HG02642 (cell line): ENCODE measurements around the gene LHFPL3.

Source experiments
- ATAC-seq: cut with Tn5 transposase; IDR thresholded peaks from one replicate; pipeline ENCODE4 v1.9.1; 2021; ENCODE audit warnings: mild to moderate bottlenecking; ENCODE audit not compliant: unreplicated experiment, poor library complexity

Gene LHFPL3

DNA sequence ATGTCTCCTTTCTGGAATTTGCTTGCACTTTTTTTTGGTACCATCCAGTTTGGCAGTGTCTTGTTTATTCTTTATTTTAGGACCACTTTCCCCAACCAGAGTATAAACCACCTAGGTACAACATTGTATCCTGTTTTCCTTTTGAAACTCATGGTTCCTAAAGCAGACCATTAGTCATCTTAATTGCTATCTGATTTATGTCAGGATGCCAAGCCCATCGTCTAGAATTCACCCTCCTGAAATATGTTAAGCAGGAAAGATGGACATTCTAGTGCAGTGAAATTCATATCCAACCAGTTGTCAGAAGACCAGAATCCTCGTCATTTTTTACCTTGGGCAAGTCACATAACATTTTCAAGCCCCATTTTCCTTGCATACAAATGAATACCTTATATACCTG lies 462.0 kb downstream of the LHFPL3 start:
- ATAC-seq: no peak

DNA sequence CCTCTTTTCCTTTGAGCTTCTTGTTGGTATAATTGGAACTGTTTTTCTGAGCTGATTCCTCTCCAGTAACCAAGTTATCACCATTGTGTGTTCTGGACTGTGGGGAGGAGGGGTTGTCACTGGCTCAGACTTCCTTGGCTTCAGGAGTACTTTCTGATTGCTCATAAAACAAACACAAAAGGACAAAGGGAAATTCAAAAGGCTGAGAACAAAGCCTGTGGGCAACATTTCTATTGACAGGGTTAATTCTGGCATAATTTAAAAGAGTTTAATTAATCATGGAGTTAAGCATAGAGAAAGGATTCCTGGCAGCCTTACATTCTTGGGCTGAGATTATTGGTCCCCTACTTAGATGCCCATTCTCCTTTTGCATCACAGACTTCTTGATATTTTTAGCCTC lies 462.7 kb downstream of the LHFPL3 start:
- no peak for ATAC-seq

DNA sequence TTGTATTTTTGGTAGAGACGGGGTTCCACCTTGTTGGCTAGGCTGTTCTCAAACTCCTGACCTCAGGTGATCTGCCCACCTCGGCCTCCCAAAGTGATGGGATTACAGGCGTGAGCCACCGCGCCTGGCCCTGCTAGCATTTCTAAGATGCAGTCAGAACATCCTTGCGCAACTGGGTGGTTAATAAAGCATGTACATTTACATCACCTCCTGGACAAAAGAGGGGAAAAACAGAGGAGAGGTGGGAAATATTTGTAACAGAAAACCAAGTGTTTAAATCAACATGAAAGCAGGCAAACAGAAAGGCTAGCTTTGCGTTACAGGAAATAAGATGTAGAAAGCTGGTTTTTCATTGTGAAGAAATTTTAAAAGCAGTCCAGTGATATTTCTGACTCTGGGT lies 464.7 kb downstream of the LHFPL3 start:
- no peak for ATAC-seq

DNA sequence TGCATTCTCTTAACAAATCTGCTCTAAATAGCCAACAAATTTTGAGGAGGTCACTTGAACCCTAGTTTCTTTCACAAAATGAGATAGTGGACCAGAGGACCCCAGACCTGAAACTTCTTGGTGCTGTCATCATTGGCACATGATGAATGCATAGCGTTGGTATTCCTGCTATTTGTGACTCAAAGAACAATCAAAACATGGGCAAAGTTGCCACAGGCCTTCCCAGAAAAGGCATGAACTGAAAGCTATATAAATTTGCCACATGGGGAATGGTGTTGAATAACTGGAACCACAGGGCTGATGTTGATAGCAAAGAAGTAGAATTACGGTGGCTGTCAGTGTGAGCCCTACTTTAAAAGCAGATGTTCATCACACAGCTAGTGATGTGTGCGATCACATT lies 465.8 kb downstream of the LHFPL3 start:
- no peak for ATAC-seq

DNA sequence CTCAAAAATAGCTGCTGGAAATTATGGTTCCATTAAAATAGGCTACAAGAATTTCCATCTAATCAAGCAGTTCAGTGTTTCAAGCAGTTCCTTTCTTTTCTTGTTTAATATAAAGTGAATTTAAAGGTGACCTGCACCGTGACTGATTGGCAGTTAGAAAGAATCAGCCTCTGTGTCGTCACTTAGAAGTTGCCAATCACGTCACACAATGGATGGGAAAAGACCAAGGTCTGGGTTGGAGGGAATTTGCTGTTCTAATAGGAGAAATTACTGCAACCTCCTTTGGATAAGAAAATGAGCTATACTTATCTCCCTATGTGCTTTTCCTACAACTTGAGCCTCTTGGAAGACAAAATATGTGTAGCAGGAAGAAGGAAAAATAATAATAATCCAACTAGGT lies 466.2 kb downstream of the LHFPL3 start:
- ATAC-seq: no peak

DNA sequence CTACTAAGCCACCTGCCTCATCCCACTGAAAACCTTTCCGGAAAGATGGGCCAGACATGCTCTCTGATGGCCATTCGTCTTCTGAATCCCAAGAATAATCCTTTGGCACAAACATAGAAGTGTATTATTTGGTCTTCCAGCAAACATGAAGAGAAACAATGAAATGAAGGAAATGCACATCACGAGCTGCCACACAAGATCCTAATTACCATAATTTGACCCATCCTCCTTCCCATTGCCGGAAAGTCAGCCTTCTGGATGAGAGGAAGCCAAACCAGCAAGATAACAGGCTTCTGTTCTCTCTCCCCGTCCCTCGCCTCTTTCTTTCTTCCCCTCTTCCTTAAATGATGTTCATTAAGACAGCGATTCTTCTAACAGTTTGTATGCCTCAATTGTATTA lies 466.7 kb downstream of the LHFPL3 start:
- no peak for ATAC-seq

DNA sequence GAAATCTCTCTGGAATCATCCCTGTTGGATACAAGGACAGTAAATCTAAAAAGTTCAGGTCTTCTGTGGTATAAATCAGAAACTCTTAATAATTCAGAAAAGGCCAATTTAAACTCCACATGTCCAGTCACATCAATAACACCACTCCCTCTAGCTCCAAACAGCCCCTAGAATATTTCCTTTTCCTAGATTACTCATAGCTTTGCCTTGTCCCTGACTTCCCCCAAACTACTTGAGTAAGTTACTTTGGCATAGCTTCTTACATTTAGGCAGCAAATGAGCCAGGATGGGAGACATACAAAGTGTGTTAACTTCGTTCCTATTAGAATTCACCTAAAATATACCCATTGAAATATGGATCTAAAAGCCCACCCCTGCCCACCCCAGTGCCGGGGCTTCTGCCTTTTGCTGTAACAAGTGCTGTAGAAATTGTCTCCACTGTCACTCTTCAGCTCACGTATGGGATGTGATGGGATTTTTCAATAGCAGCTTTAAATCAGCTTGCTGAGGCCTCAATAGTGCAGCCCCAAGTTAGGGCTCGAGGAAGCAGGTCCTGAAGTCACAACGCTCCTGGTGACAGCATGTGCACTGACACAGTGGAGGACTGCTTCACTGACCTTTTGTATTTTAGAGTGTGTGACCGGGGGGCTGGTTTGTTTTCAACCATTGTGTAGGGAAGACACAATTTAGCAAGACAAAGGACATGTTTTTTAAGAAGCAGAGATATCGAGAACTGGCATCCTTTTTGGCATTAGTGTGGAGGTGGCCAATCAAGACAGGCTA lies 467.4 kb downstream of the LHFPL3 start:
- no peak for ATAC-seq

DNA sequence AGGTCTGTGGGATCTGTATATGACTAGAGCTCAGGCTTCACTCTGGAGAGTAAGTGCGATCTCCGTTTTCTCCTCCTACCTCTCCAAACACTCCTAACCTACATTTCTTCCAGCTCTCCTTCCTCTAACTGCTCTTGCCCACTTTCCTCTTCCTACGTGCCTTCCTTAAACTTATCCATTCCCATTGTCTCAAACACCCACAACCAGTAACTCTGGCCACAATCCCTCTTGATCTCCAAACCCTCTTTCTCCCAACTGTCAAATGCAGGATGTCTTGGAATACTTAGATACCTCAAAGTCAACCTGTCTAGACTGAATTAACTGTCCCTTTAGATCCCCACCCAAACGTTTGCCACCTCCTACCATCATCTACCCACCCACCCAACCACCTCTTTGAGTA lies 471.9 kb downstream of the LHFPL3 start:
- no peak for ATAC-seq

DNA sequence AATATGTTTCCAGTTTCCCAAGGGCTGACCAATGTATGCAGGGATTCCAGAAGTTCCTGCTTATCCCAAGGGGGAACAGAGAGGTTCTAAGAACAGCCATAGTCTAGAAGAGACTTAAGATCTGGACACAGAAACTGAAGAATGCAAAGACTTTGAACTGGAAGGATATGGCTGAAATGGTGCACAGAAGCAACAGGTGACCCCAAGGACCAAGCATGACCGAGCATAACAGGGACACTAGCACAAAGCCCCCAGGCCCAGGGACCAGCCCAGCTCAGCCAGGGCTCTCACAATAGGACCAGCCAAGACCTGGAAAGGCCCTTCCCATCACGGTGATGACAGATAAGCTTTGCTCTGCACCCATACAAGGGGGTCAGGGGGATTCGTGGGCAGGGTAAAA lies 472.6 kb downstream of the LHFPL3 start:
- ATAC-seq: no peak

DNA sequence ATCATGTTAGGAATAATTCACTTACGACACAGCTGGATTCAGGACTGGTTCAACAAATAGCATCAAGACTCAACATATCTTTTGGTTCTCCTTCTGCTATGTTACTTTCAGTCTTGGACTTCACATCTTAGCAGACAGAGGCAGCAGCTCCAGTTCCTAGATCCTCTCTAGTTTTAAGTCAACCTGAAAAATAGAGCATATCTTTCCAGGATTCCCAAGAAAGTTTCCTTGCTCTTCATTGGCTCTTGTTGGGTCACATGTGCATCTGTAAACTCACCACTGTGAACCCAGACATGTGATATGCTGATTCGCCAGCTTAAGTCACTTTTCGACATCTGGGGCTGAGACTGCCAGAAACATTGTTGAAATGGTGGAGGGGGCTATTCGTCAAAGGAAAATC lies 475.5 kb downstream of the LHFPL3 start:
- no peak for ATAC-seq

DNA sequence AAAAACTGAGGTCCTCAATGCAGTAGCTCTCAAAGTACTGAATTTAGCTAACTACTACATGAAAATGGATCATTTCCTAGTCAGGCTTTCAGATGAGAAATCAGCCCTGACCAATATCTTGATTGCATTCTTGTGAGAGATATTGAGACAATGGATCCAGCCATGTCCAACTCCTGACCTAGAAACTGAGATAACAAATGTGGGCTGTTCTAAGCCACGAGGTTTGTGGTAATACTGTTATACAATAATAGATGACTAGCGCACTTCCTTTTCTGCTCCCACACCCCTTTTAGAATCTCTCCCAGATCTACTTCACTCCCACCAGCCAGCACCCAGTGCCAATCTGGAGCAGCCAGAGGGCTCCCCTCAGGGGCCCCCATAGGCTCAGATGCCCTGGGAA lies 476.3 kb downstream of the LHFPL3 start:
- ATAC-seq: no peak

DNA sequence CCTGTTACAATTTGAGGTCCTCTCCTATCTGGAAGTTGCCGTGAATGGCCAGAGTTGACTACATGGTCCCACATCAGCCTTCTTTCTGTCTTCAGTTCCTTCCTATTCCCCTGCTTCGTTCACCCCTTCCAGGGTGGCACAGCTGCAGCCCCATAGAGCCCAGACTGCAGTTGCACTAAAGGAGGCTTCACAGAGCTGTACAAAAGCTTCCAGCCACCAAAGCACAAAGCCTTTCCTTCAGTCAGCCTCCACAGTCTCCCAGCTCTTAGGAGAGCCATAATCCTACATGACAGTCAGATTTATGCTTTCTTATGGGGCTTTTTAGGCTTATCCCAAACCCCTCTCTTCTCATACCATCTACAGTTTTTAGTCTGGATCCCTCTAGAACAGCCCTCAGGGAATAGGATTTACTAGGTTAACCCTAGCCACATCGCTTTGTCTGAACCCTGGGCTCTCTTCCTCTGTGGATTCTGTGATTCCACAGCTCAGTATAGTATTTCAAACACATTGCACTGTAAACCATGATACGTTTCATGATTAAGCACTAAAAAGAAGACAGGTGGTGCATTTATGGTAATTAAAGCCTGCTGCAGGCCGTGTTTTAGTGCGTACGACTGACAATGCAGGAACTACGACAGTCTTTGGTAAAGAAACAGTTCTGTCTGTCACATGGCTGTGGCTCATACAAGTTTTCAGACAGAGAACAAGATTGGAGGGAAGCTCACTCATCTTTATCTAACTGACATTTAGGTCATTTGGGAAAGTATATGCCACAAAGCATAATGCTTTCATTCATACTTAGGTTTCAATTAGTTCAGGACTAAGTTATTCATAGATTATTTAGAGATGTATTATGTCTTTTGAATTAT lies 477.3 kb downstream of the LHFPL3 start:
- no peak for ATAC-seq

DNA sequence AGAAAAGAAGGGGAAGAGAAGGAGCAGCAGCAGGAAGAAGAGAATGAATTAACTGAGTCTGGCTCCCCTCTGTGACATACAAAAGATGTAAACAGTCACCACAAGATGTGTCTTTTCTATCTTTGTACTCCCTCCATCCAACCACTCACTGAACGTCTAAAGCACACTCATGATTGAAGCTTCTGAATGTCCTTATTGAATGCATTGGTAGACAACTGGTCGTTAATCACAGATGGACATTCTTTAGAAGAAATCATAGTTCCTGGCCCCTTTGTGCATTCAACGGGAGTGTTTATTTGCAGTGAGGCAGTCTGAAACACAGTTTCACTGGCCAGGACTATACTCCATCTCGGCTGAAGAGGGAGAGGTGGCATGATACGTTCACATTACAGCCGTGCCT lies 479.3 kb downstream of the LHFPL3 start:
- ATAC-seq: no peak

DNA sequence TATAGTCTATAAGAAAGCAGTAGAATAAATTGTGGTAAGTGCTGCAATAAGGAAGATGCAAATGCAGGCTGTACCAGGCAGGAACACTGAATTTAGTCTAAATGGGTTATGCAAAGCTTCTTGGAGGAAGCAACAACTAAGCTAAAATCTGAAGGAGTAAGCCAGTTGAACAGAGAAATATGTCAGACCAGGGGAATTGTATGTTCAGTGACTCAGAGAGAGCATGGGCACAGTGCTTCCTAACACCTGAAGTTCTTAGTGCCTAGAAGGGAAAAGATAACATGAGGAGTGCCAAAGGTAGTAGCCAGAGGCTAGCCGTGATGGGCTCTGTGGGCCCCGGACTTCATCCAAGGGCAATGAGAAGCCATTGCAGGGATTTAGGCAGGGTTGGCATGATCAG lies 481.5 kb downstream of the LHFPL3 start:
- no peak for ATAC-seq

DNA sequence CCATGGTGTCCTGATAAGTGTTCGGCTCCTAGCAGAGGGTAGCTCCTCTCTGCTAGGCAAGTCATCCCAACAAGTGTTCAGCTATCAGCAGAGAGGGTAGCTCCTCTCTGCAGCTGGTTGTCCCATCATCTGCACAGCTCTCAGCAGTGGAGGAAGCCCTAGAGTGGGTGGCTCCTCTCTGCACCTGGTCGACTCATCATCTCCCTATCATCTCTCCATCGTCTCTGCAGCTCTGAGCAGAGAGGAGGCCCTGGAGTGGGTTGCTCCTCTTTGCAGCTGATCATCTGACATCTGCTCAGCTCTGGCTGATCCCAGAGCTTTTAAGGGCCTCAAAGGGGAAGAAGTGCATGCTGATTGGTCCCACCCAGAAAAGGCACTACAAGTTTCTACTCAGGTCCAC lies 485.7 kb downstream of the LHFPL3 start:
- ATAC-seq: no peak

DNA sequence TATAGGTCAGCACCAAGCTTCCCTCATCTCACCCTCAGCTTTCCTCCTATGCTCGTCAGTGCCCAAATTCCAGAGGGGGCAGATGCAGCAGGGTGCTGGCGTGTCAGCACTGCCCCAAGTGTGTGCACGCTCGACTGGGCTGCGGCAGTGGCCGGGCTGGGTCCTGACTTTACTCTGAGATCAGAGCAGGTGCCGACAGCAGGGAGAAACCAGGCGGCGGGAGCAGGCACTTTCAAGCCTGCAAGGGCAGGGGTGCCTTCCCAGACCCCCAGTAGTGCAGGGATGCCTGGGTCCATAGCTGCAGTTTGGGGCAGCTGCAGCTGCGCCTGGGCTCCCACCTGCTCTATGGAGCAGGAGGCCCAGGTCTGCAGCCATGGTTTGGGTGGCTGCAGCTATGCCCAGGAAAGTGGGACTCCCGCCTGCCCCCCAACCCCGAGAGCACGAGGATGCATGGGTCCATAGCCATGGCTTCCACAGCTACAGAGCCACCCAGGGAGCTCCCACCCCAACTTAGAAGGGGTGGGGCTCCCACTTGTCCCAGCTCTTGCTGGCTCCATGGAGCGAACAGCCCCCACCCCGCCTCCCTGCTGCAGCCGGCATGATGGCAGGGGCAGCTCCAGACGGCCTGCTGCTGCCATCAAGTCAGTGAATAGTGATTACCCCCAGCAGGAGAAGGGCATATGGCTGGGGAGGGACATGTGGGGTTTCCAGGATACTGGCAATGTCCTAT lies 486.4 kb downstream of the LHFPL3 start:
- no peak for ATAC-seq

DNA sequence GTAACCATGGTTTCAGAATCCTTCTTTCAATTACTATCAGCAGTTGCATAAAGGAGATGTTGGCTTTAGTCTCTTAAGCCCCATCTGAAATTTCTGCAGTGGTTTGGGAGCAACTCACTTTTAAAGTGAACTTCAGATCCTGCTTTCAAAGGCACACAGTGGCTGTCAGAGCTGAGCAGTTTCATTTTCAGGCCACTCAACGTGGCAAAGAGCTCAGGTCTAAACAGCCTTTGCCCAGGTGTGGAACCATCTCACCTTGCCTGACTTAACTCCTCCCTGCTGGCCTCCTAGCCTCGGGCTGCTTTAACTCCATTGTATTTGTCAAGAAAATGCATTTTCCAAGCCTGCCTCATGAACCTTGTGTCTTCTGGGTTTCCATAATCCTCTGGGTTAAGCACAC lies 488.1 kb downstream of the LHFPL3 start:
- no peak for ATAC-seq

DNA sequence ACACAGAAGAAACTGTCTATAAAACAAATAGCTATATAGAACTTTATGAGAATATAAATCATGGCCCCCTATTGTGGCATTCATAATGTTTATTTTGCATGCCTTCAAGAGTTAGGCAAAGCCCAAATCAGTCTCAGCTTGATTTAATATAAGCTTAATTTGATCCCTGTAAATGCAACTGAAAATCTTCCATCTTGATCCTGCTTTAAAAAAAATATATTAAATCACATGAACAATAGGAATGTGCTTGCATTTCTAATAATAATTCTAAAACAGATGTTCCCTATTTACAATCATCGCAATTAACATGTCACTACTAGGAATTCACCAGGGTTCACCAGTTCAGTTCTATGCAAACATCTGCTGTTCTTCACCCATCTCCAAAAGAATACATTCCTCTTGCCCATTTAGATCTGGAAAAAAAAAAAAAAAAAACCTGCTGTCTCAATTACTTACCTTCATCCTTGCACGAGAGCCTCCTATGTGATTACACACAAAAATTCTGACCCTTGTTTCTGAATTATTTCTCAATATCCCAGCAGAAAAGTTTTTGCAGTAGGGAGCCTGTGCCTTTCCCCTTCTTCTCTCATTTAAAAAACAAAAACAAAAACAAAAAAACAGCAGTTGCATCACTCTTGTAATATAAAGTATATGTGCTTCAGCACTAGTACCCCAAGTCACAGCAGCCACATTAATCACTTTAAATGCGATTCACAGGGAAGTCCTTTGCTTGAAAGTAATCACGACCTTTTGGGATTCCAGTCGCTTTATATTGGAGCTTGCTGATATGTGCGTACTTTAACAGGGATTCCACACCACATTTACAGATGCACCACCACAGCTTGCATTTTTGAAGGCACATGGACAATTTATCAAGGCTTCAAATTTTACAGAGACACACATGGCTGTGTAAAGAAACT lies 490.8 kb downstream of the LHFPL3 start:
- no peak for ATAC-seq

DNA sequence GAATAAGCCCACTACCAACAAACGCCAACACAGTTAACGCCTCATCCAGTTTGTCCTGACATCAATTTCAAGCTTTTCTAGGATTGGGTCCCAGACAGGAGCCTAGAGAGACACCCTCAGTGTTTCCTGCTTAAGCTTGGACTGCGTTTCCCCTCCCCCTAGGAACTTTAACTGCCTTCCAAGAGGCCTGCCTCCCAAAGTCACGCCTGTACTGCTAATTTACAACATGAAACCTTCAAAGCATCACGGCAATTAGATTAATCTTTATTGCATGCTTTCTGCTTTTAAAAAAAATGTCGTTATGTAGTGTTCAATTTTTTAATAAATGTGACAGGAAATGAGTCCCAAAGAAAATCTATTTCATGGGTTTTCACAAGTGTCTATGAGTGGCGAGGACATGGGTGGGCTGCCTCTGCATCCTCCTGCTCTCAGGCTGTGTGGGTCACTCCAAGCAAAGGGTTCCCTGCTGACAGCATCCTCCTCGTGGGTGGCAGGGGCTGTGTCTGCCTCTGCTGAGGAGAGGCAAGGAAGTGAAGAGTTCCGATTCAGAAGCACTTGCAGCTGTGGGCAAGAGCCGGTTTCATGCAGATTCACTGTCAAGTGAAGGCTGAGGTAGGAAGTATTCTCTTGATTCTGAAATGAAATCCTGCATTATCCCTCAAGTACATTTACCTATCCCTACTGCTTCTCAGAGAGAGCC lies 492.6 kb downstream of the LHFPL3 start:
- ATAC-seq: no peak
